ENCODE data around the gene HS3ST4.

Gene HS3ST4

GRCh38 chr16:25699069-25699468, 7.3 kb downstream of the HS3ST4 start:
- Histone ChIP-seq H3K79me2 (ENCODE audit: control insufficient read depth, insufficient read depth, low read length) (peaks cover 12% of the 10 kb centered on the region), H3K4me2 (ENCODE audit: low read length) (no peak overlapping the region), H3K18ac (ENCODE audit: low read length) (no peak overlapping the region), H3K9ac (ENCODE audit: low read length) (no peak overlapping the region), H4K8ac (ENCODE audit: low read depth, low read length) (no peak overlapping the region), H3K36me3 (ENCODE audit: control insufficient read depth, insufficient read depth, low read length) (no peaks in the 10 kb centered on the region), H3K79me1 (ENCODE audit: low read length) (peaks cover 4% of the 10 kb centered on the region), H3K4me3 (ENCODE audit: low read length) (no peak overlapping the region), H4K5ac (ENCODE audit: low read length) (no peak overlapping the region), H3K56ac (ENCODE audit: low read length) (no peak overlapping the region), H2BK5ac (ENCODE audit: low read length) (no peak overlapping the region), H3K27me3 (ENCODE audit: insufficient read depth, low read length, poor library complexity) (no peaks in the 10 kb centered on the region), H2AK5ac (ENCODE audit: low read length) (no peak overlapping the region), H3K27ac (ENCODE audit: low read depth, low read length) (no peak overlapping the region), H3K4me1 (ENCODE audit: control insufficient read depth, low read depth, low read length) (no peaks in the 10 kb centered on the region), H3K23ac (ENCODE audit: low read length) (no peak overlapping the region), H3K4ac (ENCODE audit: low read depth, low read length) (no peak overlapping the region), H2BK15ac (replicated peaks; ENCODE audit: low read depth) (no peak overlapping the region), H2BK120ac (ENCODE audit: low read depth, low read length) (no peak overlapping the region)
- DNase-seq: no peak
- no CpG with 5 or more reads among the region's 7 CpGs for WGBS (ENCODE audit: extremely low coverage, insufficient coverage, low lambda C conversion rate)

- no peaks in the 10 kb centered on the region for H3K27me3 ChIP-seq (ENCODE audit: insufficient read depth, low read length, poor library complexity)
- no peak overlapping the region for H3K9ac ChIP-seq (ENCODE audit: low read length)
- no peak overlapping the region for H2BK15ac ChIP-seq (replicated peaks; ENCODE audit: low read depth)
- H3K23ac ChIP-seq (ENCODE audit: low read length): no peak overlapping the region
- H3K18ac ChIP-seq (ENCODE audit: low read length): no peak overlapping the region
- no CpG with 5 or more reads among the region's 6 CpGs for WGBS (ENCODE audit: extremely low coverage, insufficient coverage, low lambda C conversion rate)
- H2AK5ac ChIP-seq (ENCODE audit: low read length): no peak overlapping the region
- peaks cover 2% of the 10 kb centered on the region for H3K79me1 ChIP-seq (ENCODE audit: low read length)
- H3K36me3 ChIP-seq (ENCODE audit: control insufficient read depth, insufficient read depth, low read length): no peaks in the 10 kb centered on the region
- H2BK5ac ChIP-seq (ENCODE audit: low read length): no peak overlapping the region
- DNase-seq: no peak
- no peak overlapping the region for H3K4me2 ChIP-seq (ENCODE audit: low read length)
- peaks cover 7% of the 10 kb centered on the region for H3K79me2 ChIP-seq (ENCODE audit: control insufficient read depth, insufficient read depth, low read length)
- H3K4me3 ChIP-seq (ENCODE audit: low read length): no peak overlapping the region
- H3K4ac ChIP-seq (ENCODE audit: low read depth, low read length): no peak overlapping the region
- H4K5ac ChIP-seq (ENCODE audit: low read length): no peak overlapping the region
- no peak overlapping the region for H4K8ac ChIP-seq (ENCODE audit: low read depth, low read length)
- H3K56ac ChIP-seq (ENCODE audit: low read length): no peak overlapping the region
- H3K4me1 ChIP-seq (ENCODE audit: control insufficient read depth, low read depth, low read length): no peaks in the 10 kb centered on the region
- H2BK120ac ChIP-seq (ENCODE audit: low read depth, low read length): no peak overlapping the region
- no peak overlapping the region for H3K27ac ChIP-seq (ENCODE audit: low read depth, low read length)
These were observed 8.8 kb downstream of the HS3ST4 start for GRCh38 chr16:25700547-25700946.

- Histone ChIP-seq H3K27ac (ENCODE audit: low read depth, low read length) (no peak overlapping the region), H3K56ac (ENCODE audit: low read length) (no peak overlapping the region), H3K9ac (ENCODE audit: low read length) (no peak overlapping the region), H3K36me3 (ENCODE audit: control insufficient read depth, insufficient read depth, low read length) (no peaks in the 10 kb centered on the region), H3K18ac (ENCODE audit: low read length) (no peak overlapping the region), H2BK120ac (ENCODE audit: low read depth, low read length) (no peak overlapping the region), H3K4me1 (ENCODE audit: control insufficient read depth, low read depth, low read length) (peaks cover 6% of the 10 kb centered on the region), H3K79me2 (ENCODE audit: control insufficient read depth, insufficient read depth, low read length) (no peaks in the 10 kb centered on the region), H4K5ac (ENCODE audit: low read length) (no peak overlapping the region), H4K8ac (ENCODE audit: low read depth, low read length) (no peak overlapping the region), H3K4me3 (ENCODE audit: low read length) (no peak overlapping the region), H3K79me1 (ENCODE audit: low read length) (peaks cover 2% of the 10 kb centered on the region), H3K4ac (ENCODE audit: low read depth, low read length) (no peak overlapping the region), H2BK5ac (ENCODE audit: low read length) (no peak overlapping the region), H3K23ac (ENCODE audit: low read length) (no peak overlapping the region), H3K27me3 (ENCODE audit: insufficient read depth, low read length, poor library complexity) (no peaks in the 10 kb centered on the region), H2BK15ac (replicated peaks; ENCODE audit: low read depth) (no peak overlapping the region), H2AK5ac (ENCODE audit: low read length) (no peak overlapping the region), H3K4me2 (ENCODE audit: low read length) (no peak overlapping the region)
- no CpG with 5 or more reads among the region's 1 CpG for WGBS (ENCODE audit: extremely low coverage, insufficient coverage, low lambda C conversion rate)
- DNase-seq: no peak
These were observed 15.8 kb downstream of the HS3ST4 start for GRCh38 chr16:25707553-25707952.

- Histone ChIP-seq H4K8ac (ENCODE audit: low read depth, low read length) (no peak overlapping the region), H3K79me1 (ENCODE audit: low read length) (peaks cover 2% of the 10 kb centered on the region), H3K4me1 (ENCODE audit: control insufficient read depth, low read depth, low read length) (peaks cover 6% of the 10 kb centered on the region), H4K5ac (ENCODE audit: low read length) (no peak overlapping the region), H2BK5ac (ENCODE audit: low read length) (no peak overlapping the region), H3K4ac (ENCODE audit: low read depth, low read length) (no peak overlapping the region), H3K23ac (ENCODE audit: low read length) (no peak overlapping the region), H3K56ac (ENCODE audit: low read length) (no peak overlapping the region), H3K18ac (ENCODE audit: low read length) (no peak overlapping the region), H3K4me3 (ENCODE audit: low read length) (no peak overlapping the region), H3K4me2 (ENCODE audit: low read length) (no peak overlapping the region), H2BK15ac (replicated peaks; ENCODE audit: low read depth) (no peak overlapping the region), H2BK120ac (ENCODE audit: low read depth, low read length) (no peak overlapping the region), H2AK5ac (ENCODE audit: low read length) (no peak overlapping the region), H3K27ac (ENCODE audit: low read depth, low read length) (no peak overlapping the region), H3K9ac (ENCODE audit: low read length) (no peak overlapping the region), H3K79me2 (ENCODE audit: control insufficient read depth, insufficient read depth, low read length) (no peaks in the 10 kb centered on the region), H3K36me3 (ENCODE audit: control insufficient read depth, insufficient read depth, low read length) (no peaks in the 10 kb centered on the region), H3K27me3 (ENCODE audit: insufficient read depth, low read length, poor library complexity) (no peaks in the 10 kb centered on the region)
- peak; percentile 77 for DNase-seq
- no CpG with 5 or more reads among the region's 3 CpGs for WGBS (ENCODE audit: extremely low coverage, insufficient coverage, low lambda C conversion rate)
These were observed 16.3 kb downstream of the HS3ST4 start for GRCh38 chr16:25707982-25708583.

GRCh38 chr16:25709213-25709612, 17.5 kb downstream of the HS3ST4 start:
- Histone ChIP-seq H2BK120ac (ENCODE audit: low read depth, low read length) (no peak overlapping the region), H3K56ac (ENCODE audit: low read length) (no peak overlapping the region), H3K79me2 (ENCODE audit: control insufficient read depth, insufficient read depth, low read length) (no peaks in the 10 kb centered on the region), H3K27me3 (ENCODE audit: insufficient read depth, low read length, poor library complexity) (no peaks in the 10 kb centered on the region), H2BK15ac (replicated peaks; ENCODE audit: low read depth) (no peak overlapping the region), H3K4ac (ENCODE audit: low read depth, low read length) (no peak overlapping the region), H3K23ac (ENCODE audit: low read length) (no peak overlapping the region), H3K18ac (ENCODE audit: low read length) (no peak overlapping the region), H2BK5ac (ENCODE audit: low read length) (no peak overlapping the region), H4K8ac (ENCODE audit: low read depth, low read length) (no peak overlapping the region), H3K9ac (ENCODE audit: low read length) (no peak overlapping the region), H3K79me1 (ENCODE audit: low read length) (peaks cover 3% of the 10 kb centered on the region), H3K4me3 (ENCODE audit: low read length) (no peak overlapping the region), H4K5ac (ENCODE audit: low read length) (no peak overlapping the region), H3K27ac (ENCODE audit: low read depth, low read length) (no peak overlapping the region), H2AK5ac (ENCODE audit: low read length) (no peak overlapping the region), H3K36me3 (ENCODE audit: control insufficient read depth, insufficient read depth, low read length) (no peaks in the 10 kb centered on the region), H3K4me2 (ENCODE audit: low read length) (no peak overlapping the region), H3K4me1 (ENCODE audit: control insufficient read depth, low read depth, low read length) (peaks cover 6% of the 10 kb centered on the region)
- DNase-seq: peak; percentile 54
- WGBS (ENCODE audit: extremely low coverage, insufficient coverage, low lambda C conversion rate): no CpG with 5 or more reads among the region's 7 CpGs
